Skin of body (tissue), 3 donors: Measurements from ENCODE around the gene CYP3A7. TPM values are rescaled to one million over a fixed set of nuclear protein-coding genes. Genes with fewer than 3 reads are reported as not detected.
"Not testable (repeated sequence)": the region's sequence is repeated elsewhere in the genome, so short reads cannot be mapped to it uniquely, and the experiment has no call there.

Source experiments
- DNase-seq: peaks from one replicate; lab custom pipeline; 2025; lab: John Stamatoyannopoulos, UW
- small RNA-seq: library from RNA; depleted of rRNA; stranded (forward); fragments of <200 nt; gene quantifications from one replicate; pipeline ENCODE3, GENCODE V24; 2014; ENCODE audit warnings: low replicate concordance
- total RNA-seq: library from RNA; depleted of rRNA; stranded (reverse); fragments of >200 nt; gene quantifications from one replicate; pipeline ENCODE4 v1.2.3, GENCODE V29; 2014

Gene CYP3A7
- total RNA-seq, 1 donor from 2014 or later: 0.39 TPM

DNA sequence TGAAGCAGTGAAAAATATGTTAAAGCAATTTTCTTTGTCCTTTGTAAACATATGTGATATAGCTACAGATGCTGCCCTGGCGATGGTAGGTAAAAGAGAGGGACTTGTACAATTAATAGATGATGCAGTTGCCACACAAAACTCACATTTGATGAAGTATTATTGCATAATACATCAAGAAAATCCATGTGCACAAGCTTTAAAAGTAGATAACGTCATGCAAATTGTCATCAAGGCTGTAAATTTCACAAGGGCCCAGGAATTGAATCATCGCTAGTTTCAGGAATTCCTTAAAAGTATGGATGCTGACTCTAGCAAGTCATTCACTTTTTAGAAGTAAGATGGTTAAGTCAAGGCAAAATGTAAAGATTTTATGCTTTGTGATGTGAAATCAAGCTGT, 65.2 kb downstream of the CYP3A7 start:
- DNase-seq: no peak

GRCh38 chr7:99668541-99668940, 66.5 kb downstream of the CYP3A7 start:
- DNase-seq: no peak

GRCh38 chr7:99667179-99667578, 67.8 kb downstream of the CYP3A7 start:
- DNase-seq: no peak

- DNase-seq: no peak
Observed at GRCh38 chr7:99666013-99666395, 69.0 kb downstream of the CYP3A7 start.

DNA sequence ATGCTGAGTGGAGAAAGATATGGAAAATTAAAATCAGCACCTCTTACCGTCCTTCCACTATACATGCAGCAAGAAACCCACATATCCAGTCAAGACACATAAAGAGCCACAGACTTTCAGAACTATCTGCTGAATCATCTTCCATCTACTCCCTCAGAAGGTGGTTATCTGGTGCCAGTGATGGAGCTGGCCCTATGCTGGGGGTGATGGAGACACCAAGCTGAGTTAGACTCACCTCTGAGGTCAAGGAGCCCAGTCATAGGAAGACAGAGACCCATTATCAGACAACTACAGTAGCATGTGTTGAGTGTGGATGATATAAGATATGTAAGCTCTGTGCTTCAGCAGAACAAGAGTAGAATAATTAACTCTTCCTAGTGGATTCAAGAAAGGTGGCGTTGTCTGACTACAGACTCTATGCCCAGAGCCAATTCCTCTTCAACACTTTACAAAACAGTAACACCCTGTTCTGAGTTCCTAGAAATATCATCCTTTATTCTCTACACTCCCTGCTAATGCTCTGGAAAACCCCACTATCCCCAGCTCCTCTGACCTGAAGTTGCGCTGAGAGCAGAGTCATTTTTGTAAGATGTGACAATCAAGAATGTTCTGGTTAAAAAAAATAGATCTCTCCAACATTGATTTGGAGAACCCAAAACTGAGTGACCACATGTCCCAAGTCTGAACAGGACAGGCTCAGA, 69.5 kb downstream of the CYP3A7 start:
- DNase-seq: no peak

DNA sequence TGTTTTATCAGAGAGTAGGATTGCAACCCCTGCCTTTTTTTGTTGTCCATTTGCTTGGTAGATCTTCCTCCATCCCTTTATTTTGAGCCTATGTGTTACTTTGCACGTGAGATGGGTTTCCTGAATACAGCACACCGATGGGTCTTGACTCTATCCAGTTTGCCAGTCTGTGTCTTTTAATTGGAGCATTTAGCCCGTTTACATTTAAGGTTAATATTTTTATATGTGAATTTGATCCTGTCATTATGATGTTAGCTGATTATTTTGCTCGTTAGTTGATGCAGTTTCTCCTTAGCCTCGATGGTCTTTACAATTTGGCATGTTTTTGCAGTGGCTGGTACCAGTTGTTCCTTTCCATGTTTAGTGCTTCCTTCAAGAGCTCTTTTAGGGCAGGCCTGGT, 77.1 kb downstream of the CYP3A7 start:
- DNase-seq: not testable (repeated sequence)

Small RNA genes within 50 kb of the gene (small RNA-seq; reads per million reads assigned to genes)
- gene CYP3A51P (not detected), gene CYP3A7-CYP3A51P (not detected)

Other genes starting within 250 kb of the CYP3A7 start
- 31.8 TPM for gene ZNF394, start 234.9 kb downstream of the CYP3A7 start, total RNA-seq
- gene ZKSCAN5, start 230.5 kb downstream of the CYP3A7 start, total RNA-seq: 6.2 TPM
- 6.8 TPM for gene FAM200A, start 183.1 kb downstream of the CYP3A7 start, total RNA-seq
- gene ZNF655, start 176.6 kb downstream of the CYP3A7 start, total RNA-seq: 77.3 TPM
- gene TMEM225B, start 136.9 kb downstream of the CYP3A7 start, total RNA-seq: 0.89 TPM
- 11.8 TPM for gene ZSCAN25, start 118.2 kb downstream of the CYP3A7 start, total RNA-seq
- gene CYP3A5, start 55.2 kb downstream of the CYP3A7 start, total RNA-seq: 24.9 TPM
- 2.6 TPM for gene CYP3A4, start 49.0 kb upstream of the CYP3A7 start, total RNA-seq
- not detected for gene CYP3A43, start 92.8 kb upstream of the CYP3A7 start, total RNA-seq
- gene OR2AE1, start 141.8 kb upstream of the CYP3A7 start, total RNA-seq: not detected
- gene TRIM4, start 184.3 kb upstream of the CYP3A7 start, total RNA-seq: 19.1 TPM
- gene GJC3, start 194.4 kb upstream of the CYP3A7 start, total RNA-seq: 0.49 TPM
- gene AZGP1, start 240.8 kb upstream of the CYP3A7 start, total RNA-seq: 39.4 TPM